Epithelial cell of proximal tubule (primary cell): ENCODE measurements around the gene RPS6KC1. TPM values are rescaled to one million over a fixed set of nuclear protein-coding genes. Genes with fewer than 3 reads are reported as not detected.
"Not testable (repeated sequence)": the region's sequence is repeated elsewhere in the genome, so short reads cannot be mapped to it uniquely, and the experiment has no call there.

Experiments
- DNase-seq: peaks from one replicate; pipeline ENCODE4 v3.0.0-alpha.2; 2011; ENCODE audit warnings: low read depth
- H3K4me3 ChIP-seq: 2 replicates; pipeline ENCODE4 v1.5.1; 2011; ENCODE audit warnings: low read depth, mild to moderate bottlenecking, low read length
- CTCF ChIP-seq: conservative IDR thresholded peaks from 2 replicates; pipeline ENCODE4 v1.5.1; 2012; ENCODE audit warnings: low read depth, mild to moderate bottlenecking, low read length
- total RNA-seq: library from RNA; depleted of rRNA; stranded (reverse); fragments of >200 nt; gene quantifications from 2 replicates; pipeline ENCODE4 v1.2.3, GENCODE V29; 2015

The RPS6KC1 gene
- total RNA-seq, 1 donor from 2014 or later, result 8.5 TPM

GRCh38 chr1:213041443-213041842, 9.6 kb upstream of the RPS6KC1 start:
- no peak overlapping the region for H3K4me3 ChIP-seq
- TF ChIP-seq CTCF, result no peak
- no peak for DNase-seq

- DNase-seq, result not testable (repeated sequence)
These were observed 5.5 kb upstream of the RPS6KC1 start for GRCh38 chr1:213045321-213046226.

GRCh38 chr1:213049232-213049631, 1.8 kb upstream of the RPS6KC1 start:
- TF ChIP-seq CTCF, result no peak
- H3K4me3 ChIP-seq, result no peak overlapping the region
- DNase-seq, result no peak

More at GRCh38 chr1:213045321-213046226, 5.5 kb upstream of the RPS6KC1 start:
- H3K4me3 ChIP-seq, result not testable (repeated sequence)

GRCh38 chr1:213050745-213051126, 305 bp upstream of the RPS6KC1 start:
- DNase-seq, result no peak
- H3K4me3 ChIP-seq, result peak overlapping the region; percentile 77
- TF ChIP-seq CTCF, result no peak

GRCh38 chr1:213051881-213052202, 801 bp downstream of the RPS6KC1 start:
- H3K4me3 ChIP-seq, result peak overlapping the region; percentile 77
- no peak for TF ChIP-seq CTCF
- DNase-seq, result no peak

GRCh38 chr1:213053455-213053854, 2.4 kb downstream of the RPS6KC1 start:
- H3K4me3 ChIP-seq, result no peak overlapping the region
- no peak for TF ChIP-seq CTCF
- DNase-seq, result no peak

GRCh38 chr1:213054142-213054541, 3.1 kb downstream of the RPS6KC1 start:
- DNase-seq, result no peak
- no peak for TF ChIP-seq CTCF
- H3K4me3 ChIP-seq, result no peak overlapping the region
